22Rv1 (cell line): ENCODE measurements around the gene SFXN2.
"Not testable (repeated sequence)": the region's sequence is repeated elsewhere in the genome, so short reads cannot be mapped to it uniquely, and the experiment has no call there.

Experiments used
- CTCF ChIP-seq: fragments of 450-650 bp; IDR thresholded peaks from 2 replicates; pipeline ENCODE4 v1.5.1; 2017; ENCODE audit warnings: mild to moderate bottlenecking
- ZFX ChIP-seq: fragments of 450-650 bp; IDR thresholded peaks from 2 replicates; pipeline ENCODE4 v1.6.1; 2017; ENCODE audit warnings: antibody characterized with exemption, borderline replicate concordance

GRCh38 chr10:102758933-102759262 is 44.5 kb downstream of the SFXN2 start:
- TF ChIP-seq CTCF, ZFX: not testable (repeated sequence)
